ENCODE measurements around the gene PXK.
A peak's percentile ranks its signal among the peaks of the same experiment; 100 is the strongest.

PXK gene

DNA sequence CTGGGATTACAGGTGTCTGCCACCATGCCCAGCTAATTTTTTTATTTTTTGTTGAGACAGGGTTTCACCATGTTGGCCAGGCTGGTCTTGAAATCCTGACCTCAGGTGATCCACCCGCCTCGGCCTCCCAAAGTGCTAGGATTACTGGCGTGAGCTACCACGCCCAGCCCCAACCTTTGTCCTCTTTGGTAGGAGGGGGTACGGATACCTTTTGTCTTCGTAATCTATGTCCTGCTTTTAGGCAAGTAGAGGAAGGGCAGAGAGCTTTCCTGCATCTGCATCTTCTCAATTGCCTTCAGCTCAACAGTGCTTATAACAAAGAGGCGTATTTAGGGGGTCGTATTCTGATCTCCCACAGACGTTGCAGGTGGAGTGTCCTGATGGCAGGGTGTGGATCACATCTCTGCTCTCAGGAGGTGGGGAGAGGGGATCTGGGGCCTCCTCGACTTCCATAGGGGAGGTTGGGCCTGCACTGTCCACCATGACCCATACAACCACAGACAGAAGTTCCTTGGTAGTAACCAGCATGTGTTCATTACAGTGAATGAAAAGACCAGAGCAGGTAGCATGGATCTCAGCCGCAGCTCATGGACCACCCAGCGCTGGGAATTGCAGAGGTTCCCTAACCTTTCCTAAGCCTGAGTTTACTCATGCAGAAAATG, 137.8 kb downstream of the PXK start:
- no peak for DNase-seq

- peak; percentile 57 for DNase-seq
These were observed 138.6 kb downstream of the PXK start for GRCh38 chr3:58471025-58471887.

DNA sequence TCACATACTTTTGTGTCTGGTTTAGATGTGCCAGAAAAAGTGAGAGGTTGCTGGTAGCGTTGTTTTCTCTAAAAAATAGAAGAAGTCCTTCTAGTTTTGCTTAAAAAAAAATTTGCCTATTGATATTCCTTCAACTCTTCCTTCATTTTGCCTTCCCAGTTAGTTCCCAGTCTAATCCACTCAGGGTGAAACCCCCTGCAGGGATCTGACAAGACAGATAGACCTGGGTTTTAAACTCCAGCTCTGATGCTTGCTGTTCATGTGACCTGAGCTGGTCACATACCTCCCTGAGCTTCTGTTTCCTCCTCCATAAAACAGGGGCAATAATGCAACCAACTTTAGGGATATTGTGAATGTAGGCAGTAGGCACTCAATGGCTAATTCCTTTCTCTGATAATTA, 140.6 kb downstream of the PXK start:
- no peak for DNase-seq

DNA sequence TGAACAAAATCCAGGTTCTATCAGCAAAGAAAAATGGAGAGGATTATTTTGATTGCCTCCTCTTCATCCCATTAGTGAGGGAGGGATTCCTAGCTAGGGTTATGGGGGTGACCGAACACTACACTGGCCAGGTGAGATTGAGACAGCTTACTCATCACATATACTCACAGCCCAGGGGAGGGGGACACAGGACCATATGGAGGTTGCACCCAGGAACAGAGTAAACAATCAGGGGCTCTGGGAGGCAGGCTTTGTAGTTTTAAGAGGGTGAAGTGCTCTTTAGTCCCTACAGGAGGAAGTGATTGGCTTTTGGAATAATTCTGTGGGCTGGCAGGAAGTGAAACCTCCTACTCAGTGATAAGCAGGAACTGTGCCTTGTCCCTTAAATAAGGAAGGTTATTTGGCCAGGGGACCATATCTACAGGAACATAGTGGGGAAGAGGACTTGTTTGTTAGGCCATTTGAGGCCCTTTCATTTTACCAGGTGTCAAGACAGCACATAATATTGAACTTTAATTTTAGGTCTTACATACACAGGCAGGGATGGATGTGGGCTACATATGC, 141.7 kb downstream of the PXK start:
- no peak for DNase-seq

DNA sequence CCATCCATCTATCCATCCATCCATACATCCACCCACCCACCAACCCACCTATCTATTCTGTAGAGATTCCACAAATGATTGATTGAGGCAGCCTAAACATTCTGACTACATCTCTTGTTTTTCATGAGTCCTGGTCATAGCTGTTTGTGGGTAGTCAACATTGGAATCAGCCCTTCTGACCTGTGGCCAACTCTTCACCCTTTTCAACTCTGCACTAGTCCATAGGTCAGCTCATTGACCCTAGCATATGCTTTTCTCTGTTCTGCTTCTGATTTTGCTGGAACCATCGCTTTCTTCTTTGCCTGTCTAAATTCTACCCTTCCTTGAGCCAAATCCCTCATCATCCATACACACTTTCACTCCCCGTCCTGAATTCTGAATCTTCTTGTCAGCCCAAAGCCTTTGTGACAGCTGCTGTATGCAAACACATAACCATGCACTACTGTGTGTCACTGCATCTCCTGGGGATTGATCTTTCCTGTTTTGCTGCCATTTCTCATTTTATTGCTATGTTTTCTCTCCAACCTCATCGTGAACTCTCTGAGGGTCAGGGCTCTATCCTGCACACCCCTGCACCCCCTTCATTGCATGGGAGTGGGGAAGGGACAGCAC, 142.4 kb downstream of the PXK start:
- no peak for DNase-seq

All from activated gamma-delta T cell treated with Interleukin-2 at 50 U/mL for 16 hours (primary cell).